GM18873 (cell line): ENCODE data around the gene TKT.

Source experiments
- ATAC-seq: cut with Tn5 transposase; IDR thresholded peaks from one replicate; pipeline ENCODE4 v1.9.1; 2021; ENCODE audit warnings: mild to moderate bottlenecking, moderate library complexity, moderate number of reproducible peaks; ENCODE audit not compliant: unreplicated experiment, low FRiP score

The TKT gene

GRCh38 chr3:53199834-53200233 lies 56.0 kb downstream of the TKT start:
- ATAC-seq: no peak

DNA sequence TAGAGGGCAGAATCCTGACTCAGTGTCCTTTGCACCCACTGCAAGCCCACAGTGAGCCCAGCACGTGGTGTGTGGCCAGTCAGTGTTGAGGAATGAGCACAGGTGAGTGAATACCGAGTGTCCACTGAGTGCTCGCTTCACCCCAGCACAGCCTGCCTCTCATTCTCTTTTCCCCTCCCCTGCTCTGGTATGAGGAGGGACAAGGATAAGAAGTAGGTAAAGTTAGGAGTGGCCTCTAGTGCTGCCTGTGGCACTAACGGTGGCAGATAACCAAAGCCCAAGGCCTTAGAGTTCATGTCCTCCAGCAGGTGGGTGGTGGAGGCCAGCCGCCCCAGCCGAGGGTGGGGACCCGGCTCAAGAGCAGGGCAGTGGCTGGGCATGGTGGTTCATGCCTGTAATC lies 56.8 kb downstream of the TKT start:
- no peak for ATAC-seq

DNA sequence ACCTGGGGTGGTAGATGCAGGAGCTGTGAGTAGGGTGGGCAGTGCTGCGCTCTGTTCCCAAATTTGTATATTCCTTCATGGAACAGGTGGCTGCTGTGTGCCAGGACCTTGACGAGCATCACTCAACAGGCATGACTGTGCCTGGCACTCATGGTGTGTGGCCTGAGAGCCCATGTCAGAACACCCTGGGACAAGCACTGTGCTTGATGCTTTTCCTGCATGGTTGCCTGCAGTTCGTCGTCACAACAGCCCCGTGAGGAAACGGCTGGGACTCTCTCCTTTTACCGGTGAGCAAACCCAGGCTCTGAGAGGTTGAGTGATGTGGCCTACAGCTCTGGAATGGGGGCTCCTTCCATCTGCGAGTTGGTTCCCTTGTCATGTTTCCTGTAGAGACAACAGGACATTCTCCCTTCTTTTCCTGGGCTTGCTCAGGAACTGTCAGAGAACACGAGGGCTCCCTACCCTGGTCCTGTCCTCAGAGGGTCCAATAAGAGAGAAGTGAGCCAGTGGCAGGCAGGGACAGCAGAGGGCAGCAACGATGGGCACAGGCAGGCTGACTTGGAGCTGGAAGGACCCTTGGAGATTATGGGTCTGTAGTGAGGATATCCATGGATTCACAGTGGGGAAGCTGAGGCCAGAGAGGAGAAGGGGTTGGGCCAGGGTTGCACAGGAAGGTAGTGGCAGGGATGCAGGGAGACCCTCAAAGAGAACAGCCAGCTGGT lies 57.4 kb downstream of the TKT start:
- no peak for ATAC-seq

GRCh38 chr3:53196575-53197407 lies 59.0 kb downstream of the TKT start:
- no peak for ATAC-seq

DNA sequence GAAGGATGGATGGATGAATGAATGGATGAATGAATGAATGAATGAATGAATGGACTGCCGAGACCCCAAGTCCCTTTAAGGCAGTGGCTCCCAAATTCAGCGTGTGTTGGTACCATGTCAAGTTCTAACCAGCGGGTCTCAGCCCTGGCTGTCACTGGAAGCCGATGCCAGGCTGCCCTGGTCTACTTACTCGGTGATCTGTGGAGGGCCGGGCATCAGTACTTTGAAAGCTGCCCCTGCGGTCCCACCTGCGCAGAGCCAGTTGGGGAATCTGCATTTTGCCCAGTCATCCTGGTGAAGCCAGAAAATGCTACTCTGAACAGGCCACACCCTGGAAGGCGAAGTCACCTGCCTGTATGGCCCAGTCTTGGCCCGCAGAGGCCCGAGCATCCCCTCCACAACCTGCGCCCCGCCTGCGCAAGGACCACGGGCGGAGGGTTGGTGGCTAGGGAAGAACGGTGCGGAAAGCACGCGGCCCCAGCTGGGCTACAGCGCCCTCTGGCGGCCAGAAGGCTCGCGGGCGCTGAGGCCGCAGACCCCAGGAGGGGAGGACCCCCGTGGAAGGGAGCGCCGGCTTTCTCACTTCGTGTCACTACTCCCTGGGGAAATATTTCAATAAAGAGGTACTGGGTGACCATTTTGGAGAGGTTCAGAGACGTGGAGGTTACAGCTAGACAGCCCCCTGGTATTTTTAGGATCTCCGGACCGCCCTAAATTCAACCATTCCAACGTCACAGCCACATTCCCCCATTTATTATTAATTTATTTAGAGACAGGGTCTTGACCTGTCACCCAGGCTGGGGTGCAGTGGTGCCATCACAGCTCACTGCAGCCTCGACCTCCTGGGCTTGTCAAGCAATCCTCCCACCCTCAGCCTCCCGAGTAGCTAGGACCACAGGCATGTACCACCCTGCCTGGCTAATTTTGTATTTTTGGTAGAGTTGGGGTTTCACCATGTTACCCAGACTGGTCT lies 59.9 kb downstream of the TKT start:
- ATAC-seq: no peak

- ATAC-seq: no peak
Measured at GRCh38 chr3:53195066-53195450, 60.8 kb downstream of the TKT start.

- ATAC-seq: no peak
Measured at GRCh38 chr3:53194210-53195065, 61.4 kb downstream of the TKT start.

- no peak for ATAC-seq
Measured at GRCh38 chr3:53193466-53194209, 62.2 kb downstream of the TKT start.

GRCh38 chr3:53192608-53193007 lies 63.2 kb downstream of the TKT start:
- ATAC-seq: no peak

DNA sequence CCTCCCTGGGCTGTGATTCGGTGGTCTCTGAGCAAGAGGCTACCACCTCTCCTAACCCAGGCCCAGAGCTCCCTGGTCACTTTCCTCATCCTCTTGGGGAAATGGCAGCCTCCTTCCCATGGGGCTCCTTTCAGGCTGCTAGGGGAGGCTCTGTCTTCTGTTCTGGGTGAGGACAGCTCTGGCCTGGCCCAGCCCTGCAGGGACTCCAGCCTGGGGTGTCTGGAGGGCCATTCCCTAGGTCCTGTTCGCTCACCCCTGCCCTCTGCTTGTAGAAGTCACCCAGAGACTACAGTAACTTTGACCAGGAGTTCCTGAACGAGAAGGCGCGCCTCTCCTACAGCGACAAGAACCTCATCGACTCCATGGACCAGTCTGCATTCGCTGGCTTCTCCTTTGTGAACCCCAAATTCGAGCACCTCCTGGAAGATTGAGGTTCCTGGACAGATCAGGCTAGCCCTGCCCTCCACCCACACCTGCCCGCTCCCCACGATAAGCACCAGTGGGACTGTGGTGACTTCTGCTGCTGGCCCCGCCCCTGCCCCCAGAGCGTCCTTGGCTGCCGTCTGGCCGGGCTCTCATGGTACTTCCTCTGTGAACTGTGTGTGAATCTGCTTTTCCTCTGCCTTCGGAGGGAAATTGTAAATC lies 63.9 kb downstream of the TKT start:
- ATAC-seq: no peak

DNA sequence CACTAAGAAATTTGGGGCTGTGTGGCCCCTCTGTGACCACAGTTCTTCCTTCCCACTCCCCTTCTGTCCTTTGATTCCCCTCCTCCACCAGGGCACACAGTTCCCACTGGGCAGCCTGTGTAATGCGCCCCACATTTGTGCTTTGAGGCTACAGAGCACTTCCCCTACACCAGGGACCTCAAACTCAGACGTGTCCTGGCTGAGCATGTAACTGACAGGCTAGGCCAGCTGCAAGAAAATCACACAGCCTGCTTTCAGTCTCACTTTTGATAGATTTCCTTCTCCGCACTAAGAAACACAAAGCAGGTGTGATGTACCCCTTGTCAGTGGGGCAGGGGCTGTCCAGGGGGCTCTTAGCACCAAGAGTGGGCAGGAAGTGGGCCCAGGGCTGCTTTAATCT lies 65.2 kb downstream of the TKT start:
- ATAC-seq: no peak

DNA sequence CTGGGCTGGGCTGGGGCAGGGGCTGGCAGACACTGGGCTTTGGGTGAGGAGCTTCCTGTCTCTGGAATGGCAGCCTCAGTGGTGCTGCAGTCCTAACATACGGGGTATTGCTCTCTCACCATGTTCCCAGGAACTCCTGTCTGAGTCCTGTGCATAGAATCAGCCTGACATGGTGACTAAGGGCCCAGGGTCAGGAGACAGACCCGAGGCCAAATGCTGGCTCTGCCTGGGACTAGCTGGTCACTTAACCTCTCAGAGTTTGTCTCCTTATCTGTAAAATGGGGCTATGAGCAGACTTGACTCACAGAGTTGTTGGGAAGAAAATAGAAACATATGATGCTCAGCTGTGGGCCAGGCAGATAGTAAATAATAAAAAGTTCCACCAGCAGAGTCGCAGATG lies 66.5 kb downstream of the TKT start:
- no peak for ATAC-seq

- ATAC-seq: no peak
Measured at GRCh38 chr3:53188720-53189119, 67.1 kb downstream of the TKT start.

DNA sequence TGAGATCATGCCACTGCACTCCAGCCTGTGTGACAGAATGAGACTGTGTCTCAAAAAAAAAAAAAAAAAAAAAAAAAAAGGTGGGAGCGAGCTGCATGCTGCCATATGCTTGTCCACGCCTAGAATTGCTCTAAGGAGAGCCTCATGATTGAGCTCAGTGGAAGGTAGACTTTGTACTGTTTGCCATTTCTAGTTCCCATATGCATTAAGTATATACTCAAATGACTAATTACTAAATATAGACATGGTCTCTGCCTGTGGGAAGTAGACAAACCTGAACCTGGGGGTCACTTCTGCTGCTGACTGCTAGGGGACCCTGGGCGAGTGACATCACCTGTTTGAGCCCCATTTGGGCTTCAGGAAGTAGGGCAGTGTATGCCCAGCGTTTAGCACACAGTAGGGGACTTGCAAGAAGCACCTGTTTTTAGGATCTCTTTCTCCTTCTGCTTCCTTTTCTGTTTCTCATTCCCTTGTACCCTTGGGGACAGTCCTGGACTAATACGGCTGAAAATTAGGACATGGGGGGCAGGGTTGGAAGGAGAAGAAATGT lies 67.6 kb downstream of the TKT start:
- ATAC-seq: no peak

DNA sequence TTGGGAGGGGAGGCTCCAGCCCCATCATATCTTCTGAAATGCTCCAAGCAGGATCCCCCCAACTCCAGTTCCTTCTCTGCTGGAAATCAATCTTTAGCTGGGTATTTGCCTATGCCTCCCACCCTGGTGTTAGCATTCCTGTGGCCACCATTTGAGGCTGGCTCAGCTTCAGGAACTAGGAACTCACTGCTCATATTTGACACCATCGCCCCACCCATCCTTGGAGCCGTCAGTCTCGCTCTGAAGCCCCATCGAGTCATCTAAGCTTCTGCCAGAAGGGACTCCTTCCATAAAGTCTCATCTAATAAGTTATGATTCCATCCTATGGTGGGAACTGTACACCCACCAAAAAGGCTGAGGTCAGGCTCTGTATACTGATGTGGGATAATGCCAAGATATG lies 68.4 kb downstream of the TKT start:
- no peak for ATAC-seq

DNA sequence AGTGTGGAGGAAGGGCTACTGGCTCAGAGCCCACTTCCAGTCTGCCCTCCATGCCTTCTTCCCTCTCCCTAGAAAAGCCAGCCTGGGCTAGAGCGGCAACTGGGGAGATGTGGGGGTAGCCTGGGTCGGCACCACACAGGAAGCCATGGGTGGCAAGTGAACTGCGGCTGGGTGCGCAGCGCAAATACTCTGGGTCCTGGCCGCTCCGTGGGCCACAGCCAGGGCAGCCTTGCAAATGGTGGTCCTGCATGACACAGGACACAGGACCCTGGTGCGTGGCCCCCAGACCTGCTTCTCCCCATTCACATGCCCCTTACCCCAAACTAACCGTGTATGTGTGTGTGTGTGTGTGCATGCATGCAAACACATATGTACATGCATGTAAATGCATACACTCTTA lies 69.1 kb downstream of the TKT start:
- no peak for ATAC-seq

- no peak for ATAC-seq
Measured at GRCh38 chr3:53185761-53186465, 69.9 kb downstream of the TKT start.

DNA sequence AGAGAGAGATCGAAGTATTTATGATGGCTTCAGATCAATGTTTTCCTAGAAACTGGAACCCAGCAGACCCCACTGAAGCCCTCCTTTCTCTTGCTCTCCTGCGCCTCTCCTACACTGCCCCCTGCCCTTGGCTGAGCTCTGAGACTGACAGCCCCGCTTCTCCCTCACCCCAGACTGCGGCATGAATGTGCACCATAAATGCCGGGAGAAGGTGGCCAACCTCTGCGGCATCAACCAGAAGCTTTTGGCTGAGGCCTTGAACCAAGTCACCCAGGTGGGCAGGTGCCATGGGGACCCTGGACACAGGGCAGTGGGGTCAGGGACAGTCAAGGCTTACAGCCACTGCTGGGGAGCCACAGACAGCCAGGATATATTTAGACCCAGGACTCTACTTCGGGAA lies 71.1 kb downstream of the TKT start:
- ATAC-seq: no peak
